Prostate gland (tissue), 2 donors: Measurements from ENCODE around the gene UGT1A10.

Experiments
- POLR2A ChIP-seq: fragments of 450-650 bp; IDR thresholded peaks from one replicate; pipeline ENCODE4 v1.6.1; 2016; ENCODE audit warnings: antibody characterized with exemption, mild to moderate bottlenecking
- TF ChIP-seq, protein P1 (sequence below), 4 experiments: fragments of 200-600 bp in 2 of 4; fragments of 450-650 bp in 2 of 4; sonication (generic) in 2 of 4; IDR thresholded peaks; 1 replicate in 3 of 4; 2 replicates in 1 of 4; pipeline ENCODE4 v1.5.1; 2016 to 2019; ENCODE audit warnings: antibody characterized with exemption in 4 of 4, mild to moderate bottlenecking in 2 of 4, moderate library complexity in 2 of 4

DNA sequence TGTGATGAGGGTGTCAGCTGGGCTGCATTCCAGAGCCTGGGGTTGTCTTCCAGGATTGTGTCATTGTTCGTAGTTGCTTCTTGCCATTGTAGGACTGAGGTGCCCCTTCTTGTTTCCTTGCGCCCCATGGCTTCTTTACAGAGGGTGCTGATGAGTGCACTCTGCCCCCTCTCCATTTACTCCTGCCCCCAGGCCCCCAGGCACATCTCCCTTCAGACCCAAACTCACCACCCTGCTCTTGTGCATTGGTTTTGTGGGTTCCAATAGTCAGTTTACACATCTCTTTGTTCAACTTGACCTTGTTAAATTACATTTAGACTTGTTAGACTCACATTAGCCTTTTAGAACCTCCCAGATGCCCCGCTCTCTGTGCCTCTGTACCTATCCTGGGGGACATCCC is 184.9 kb downstream of the UGT1A10 start:
- TF ChIP-seq, protein P1, sequence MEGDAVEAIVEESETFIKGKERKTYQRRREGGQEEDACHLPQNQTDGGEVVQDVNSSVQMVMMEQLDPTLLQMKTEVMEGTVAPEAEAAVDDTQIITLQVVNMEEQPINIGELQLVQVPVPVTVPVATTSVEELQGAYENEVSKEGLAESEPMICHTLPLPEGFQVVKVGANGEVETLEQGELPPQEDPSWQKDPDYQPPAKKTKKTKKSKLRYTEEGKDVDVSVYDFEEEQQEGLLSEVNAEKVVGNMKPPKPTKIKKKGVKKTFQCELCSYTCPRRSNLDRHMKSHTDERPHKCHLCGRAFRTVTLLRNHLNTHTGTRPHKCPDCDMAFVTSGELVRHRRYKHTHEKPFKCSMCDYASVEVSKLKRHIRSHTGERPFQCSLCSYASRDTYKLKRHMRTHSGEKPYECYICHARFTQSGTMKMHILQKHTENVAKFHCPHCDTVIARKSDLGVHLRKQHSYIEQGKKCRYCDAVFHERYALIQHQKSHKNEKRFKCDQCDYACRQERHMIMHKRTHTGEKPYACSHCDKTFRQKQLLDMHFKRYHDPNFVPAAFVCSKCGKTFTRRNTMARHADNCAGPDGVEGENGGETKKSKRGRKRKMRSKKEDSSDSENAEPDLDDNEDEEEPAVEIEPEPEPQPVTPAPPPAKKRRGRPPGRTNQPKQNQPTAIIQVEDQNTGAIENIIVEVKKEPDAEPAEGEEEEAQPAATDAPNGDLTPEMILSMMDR (IDR thresholded peaks at IDR 0.05) = no peak
- TF ChIP-seq POLR2A = no peak
